Measurements from ENCODE around the gene PODXL. TPM values are rescaled to one million over a fixed set of nuclear protein-coding genes. Genes with fewer than 3 reads are reported as not detected.

PODXL gene
- total RNA-seq, 1 experiment from 2014 or later, result 44.2 TPM

- BruUV-seq (replicated peaks), result no TSS peak
- Histone ChIP-seq H3K9me2 (replicated peaks; ENCODE audit: low read length) (no peaks in the 10 kb centered on the region), H4K20me1 (ENCODE audit: low read length) (no peaks in the 10 kb centered on the region), H3K9me3 (ENCODE audit: low read length) (no peaks in the 10 kb centered on the region), H3K79me2 (ENCODE audit: low read length) (no peaks in the 10 kb centered on the region), H3K27ac (ENCODE audit: low read length) (no peak overlapping the region), H3F3A (ENCODE audit: low read length, unreplicated experiment) (no peaks in the 10 kb centered on the region), H3K4me2 (ENCODE audit: low read length) (no peak overlapping the region), H3K36me3 (ENCODE audit: low read depth, low read length) (no peaks in the 10 kb centered on the region), H3K4me1 (ENCODE audit: insufficient read depth, low read length) (no peaks in the 10 kb centered on the region), H3K9ac (ENCODE audit: low read length) (no peak overlapping the region), H3K4me3 (ENCODE audit: low read length) (no peak overlapping the region), H2AFZ (ENCODE audit: low read length) (no peak overlapping the region), H3K27me3 (ENCODE audit: low read length) (no peaks in the 10 kb centered on the region)
- ATAC-seq, result no peak
- ChIA-PET CTCF (no interaction called here), POLR2A (ENCODE audit: unreplicated experiment) (no interaction called here)
- TF ChIP-seq CTCF (conservative IDR thresholded peaks at IDR 0.05; ENCODE audit: low read depth, low read length), result no peak
- no peak for TF ChIP-seq EZH2 (IDR thresholded peaks at IDR 0.05; ENCODE audit: low read length, unreplicated experiment)
- no peak for TF ChIP-seq EZH2phosphoT487 (IDR thresholded peaks at IDR 0.05; ENCODE audit: borderline replicate concordance, low read length)
- DNase-seq, result no peak
- intact Hi-C loops (cut with micrococcal nuclease), result no loop called here
These were observed 7.5 kb upstream of the PODXL start for GRCh38 chr7:131563918-131564317.

GRCh38 chr7:131562941-131563340 lies 6.5 kb upstream of the PODXL start:
- no peak for DNase-seq
- POLR2A ChIA-PET (ENCODE audit: unreplicated experiment), result interaction anchor here (0.6 kb wide), 1 partner anchor 721 kb away, joined by 3 read pairs; no protein-coding TSS in a partner anchor
- intact Hi-C loops (cut with micrococcal nuclease), result no loop called here
- Histone ChIP-seq H2AFZ (ENCODE audit: low read length) (no peak overlapping the region), H3K9me3 (ENCODE audit: low read length) (no peaks in the 10 kb centered on the region), H3K4me1 (ENCODE audit: insufficient read depth, low read length) (0 out of 2 replicates have a peak, but pooled peaks cover 1% of the 10 kb centered on the region), H3K4me2 (ENCODE audit: low read length) (no peak overlapping the region), H3K4me3 (ENCODE audit: low read length) (no peak overlapping the region), H3F3A (ENCODE audit: low read length, unreplicated experiment) (no peaks in the 10 kb centered on the region), H3K9ac (ENCODE audit: low read length) (no peak overlapping the region), H3K27me3 (ENCODE audit: low read length) (no peaks in the 10 kb centered on the region), H3K79me2 (ENCODE audit: low read length) (no peaks in the 10 kb centered on the region), H3K9me2 (replicated peaks; ENCODE audit: low read length) (no peaks in the 10 kb centered on the region), H3K27ac (ENCODE audit: low read length) (no peak overlapping the region), H4K20me1 (ENCODE audit: low read length) (no peaks in the 10 kb centered on the region), H3K36me3 (ENCODE audit: low read depth, low read length) (no peaks in the 10 kb centered on the region)
- no TSS peak for BruUV-seq (replicated peaks)
- TF ChIP-seq CTCF (conservative IDR thresholded peaks at IDR 0.05; ENCODE audit: low read depth, low read length), result no peak
- no peak for TF ChIP-seq EZH2 (IDR thresholded peaks at IDR 0.05; ENCODE audit: low read length, unreplicated experiment)
- TF ChIP-seq EZH2phosphoT487 (IDR thresholded peaks at IDR 0.05; ENCODE audit: borderline replicate concordance, low read length), result no peak
- no peak for ATAC-seq
- CTCF ChIA-PET, result no interaction called here

- TF ChIP-seq EZH2phosphoT487 (IDR thresholded peaks at IDR 0.05; ENCODE audit: borderline replicate concordance, low read length) (no peak), EZH2 (IDR thresholded peaks at IDR 0.05; ENCODE audit: low read length, unreplicated experiment) (no peak), CTCF (conservative IDR thresholded peaks at IDR 0.05; ENCODE audit: low read depth, low read length) (no peak)
- H3K9me3 ChIP-seq (ENCODE audit: low read length), result no peaks in the 10 kb centered on the region
- H2AFZ ChIP-seq (ENCODE audit: low read length), result no peak overlapping the region
- H3K79me2 ChIP-seq (ENCODE audit: low read length), result peaks cover 12% of the 10 kb centered on the region
- intact Hi-C loops (cut with micrococcal nuclease), result no loop called here
- no peaks in the 10 kb centered on the region for H4K20me1 ChIP-seq (ENCODE audit: low read length)
- no peaks in the 10 kb centered on the region for H3K9me2 ChIP-seq (replicated peaks; ENCODE audit: low read length)
- H3K27me3 ChIP-seq (ENCODE audit: low read length), result no peaks in the 10 kb centered on the region
- POLR2A ChIA-PET (ENCODE audit: unreplicated experiment), result no interaction called here
- CTCF ChIA-PET, result no interaction called here
- no TSS peak for BruUV-seq (replicated peaks)
- no peak overlapping the region for H3K4me2 ChIP-seq (ENCODE audit: low read length)
- ATAC-seq (no peak), DNase-seq (no peak)
- H3K4me3 ChIP-seq (ENCODE audit: low read length), result no peak overlapping the region
- H3K27ac ChIP-seq (ENCODE audit: low read length), result no peak overlapping the region
- H3F3A ChIP-seq (ENCODE audit: low read length, unreplicated experiment), result no peaks in the 10 kb centered on the region
- no peak overlapping the region for H3K9ac ChIP-seq (ENCODE audit: low read length)
- no peaks in the 10 kb centered on the region for H3K36me3 ChIP-seq (ENCODE audit: low read depth, low read length)
- peaks cover 11% of the 10 kb centered on the region for H3K4me1 ChIP-seq (ENCODE audit: insufficient read depth, low read length)
These were observed 3.6 kb upstream of the PODXL start for GRCh38 chr7:131560061-131560460.
